Stimulated activated CD4-positive, alpha-beta T cell treated with anti-CD3 and anti-CD28 coated beads, Interleukin-12 subunit alpha, Interleukin-12 subunit beta, amount 100 ng/mL, for 4 hours (primary cell): ENCODE results near the gene GSDME.
A peak's percentile ranks its signal among the peaks of the same experiment; 100 is the strongest.
"Not testable (repeated sequence)": the region's sequence is repeated elsewhere in the genome, so short reads cannot be mapped to it uniquely, and the experiment has no call there.

Experiments used
- DNase-seq: peaks from one replicate; pipeline ENCODE4 v3.0.0-alpha.2; 2020

Gene GSDME

GRCh38 chr7:24739306-24739705, 18.0 kb downstream of the GSDME start:
- DNase-seq, result no peak

DNA sequence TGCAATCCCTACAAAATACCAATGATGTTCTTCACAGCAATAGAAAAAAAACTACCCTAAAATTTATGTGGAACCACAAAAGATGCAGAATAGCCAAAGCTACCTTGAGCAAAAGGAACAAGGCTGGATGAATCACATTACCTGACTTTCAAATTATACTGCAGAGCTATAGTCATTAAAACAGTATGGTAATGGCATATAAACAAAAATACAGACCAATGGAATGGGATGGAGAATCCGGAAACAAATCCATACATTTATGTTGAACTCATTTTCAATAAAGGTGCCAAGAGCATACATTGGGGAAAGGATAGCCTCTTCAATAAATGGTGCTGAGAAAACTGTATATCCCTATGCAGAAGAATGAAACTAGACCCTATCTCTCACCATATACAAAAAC, 18.7 kb downstream of the GSDME start:
- DNase-seq, result no peak

DNA sequence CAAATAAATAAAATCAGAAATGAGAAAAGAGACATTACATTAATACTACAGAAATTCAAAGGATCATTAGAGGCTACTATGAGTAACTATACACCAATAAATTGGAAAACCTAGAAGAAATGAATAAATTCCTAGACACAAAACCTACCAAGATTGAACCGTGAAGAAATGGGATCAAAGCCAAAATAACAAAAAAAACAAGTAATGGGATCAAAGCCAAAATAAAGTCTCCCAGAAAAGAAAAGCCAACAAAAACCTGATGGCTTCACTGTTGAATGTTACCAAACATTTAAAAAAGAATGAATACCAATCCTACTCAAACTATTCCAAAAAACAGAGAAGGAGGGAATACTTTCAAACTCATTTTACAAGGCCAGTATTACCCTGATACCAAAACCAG, 20.0 kb downstream of the GSDME start:
- DNase-seq, result no peak

GRCh38 chr7:24735594-24735993, 21.7 kb downstream of the GSDME start:
- DNase-seq, result not testable (repeated sequence)

DNA sequence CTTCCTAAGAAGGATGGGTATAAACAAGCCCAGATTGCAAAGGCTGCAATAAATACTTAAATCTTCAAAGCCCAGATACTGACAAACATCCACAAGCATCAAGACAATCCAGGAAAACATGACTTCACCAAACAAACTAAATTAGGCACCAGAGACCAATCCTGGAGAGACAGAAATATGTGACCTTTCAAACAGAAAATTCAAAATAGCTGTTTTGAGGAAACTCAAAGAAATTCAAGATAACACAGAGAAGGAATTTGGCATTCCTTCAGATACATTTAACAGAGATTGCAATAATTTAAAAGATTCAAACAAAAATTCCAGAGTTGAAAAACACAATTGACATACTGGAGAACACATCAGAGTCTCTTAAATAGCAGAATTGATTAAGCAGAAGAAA, 23.0 kb downstream of the GSDME start:
- no peak for DNase-seq

DNA sequence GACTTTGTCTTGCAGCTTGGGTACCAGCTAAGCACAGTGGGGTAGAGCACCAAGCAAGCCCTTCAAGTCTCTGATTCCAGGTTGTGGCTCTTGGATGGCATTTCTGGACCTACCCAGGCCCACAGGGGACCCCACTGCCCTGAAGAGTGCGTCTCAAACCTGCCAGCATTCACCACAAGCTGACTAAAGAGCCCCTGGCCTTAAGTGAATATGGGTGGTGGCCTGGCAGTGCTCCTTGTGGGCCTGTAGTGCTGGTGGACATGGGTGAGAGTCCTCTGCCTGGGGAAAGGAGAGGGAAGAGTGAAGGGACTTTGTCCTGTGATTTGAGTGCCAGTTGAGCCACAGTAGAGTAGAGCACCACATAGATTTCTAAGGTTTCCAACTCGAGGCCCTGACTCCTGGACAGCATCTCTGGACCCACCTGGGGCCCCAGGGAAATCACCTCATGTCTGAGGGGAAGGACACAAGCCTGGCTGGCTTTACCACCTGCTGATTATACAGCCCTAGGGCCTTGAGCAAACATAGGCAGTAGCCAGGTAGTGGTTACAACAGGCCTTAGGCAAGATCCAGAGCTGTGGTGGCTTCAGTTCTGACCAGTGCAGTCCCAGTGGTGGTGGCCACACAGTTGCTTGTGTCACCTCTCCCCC, 23.7 kb downstream of the GSDME start:
- no peak for DNase-seq

DNA sequence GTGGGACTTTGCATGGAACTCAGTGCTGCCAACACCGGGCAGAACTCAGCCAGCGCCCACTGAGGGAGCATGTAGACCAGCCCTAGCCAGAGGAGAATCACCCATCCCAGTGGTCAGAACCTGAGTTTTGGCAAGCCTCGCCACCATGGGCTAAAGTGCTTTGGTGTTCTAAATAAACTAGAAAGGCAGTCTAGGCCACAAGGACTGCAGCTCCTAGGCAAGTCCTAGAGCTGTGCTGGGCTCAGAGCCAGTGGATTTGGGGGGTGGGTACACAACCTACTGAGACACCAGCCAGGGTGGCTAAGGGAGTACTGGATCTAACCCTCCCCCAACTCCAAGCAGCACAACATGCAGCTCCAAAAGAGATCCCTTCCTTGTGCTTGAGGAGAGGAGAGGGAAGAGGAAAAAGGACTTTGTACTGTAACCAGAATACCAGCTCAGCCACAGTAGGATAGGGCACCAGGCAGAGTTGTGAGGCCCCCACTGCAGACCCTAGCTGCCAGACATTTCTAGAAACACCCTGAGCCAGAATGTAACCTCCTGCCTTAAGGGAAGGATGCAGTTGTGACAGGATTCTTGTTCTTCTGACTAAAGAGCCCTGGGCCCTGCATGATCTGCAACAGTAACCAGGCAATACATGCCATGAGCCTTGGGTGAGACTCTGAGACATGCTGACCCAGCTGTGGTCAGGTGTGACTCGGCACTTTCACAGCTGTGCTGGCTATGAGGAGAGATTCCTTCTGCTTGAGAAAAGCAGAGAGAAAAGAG, 24.4 kb downstream of the GSDME start:
- DNase-seq, result no peak

GRCh38 chr7:24731313-24731712, 26.0 kb downstream of the GSDME start:
- DNase-seq, result no peak

GRCh38 chr7:24730018-24730369, 27.3 kb downstream of the GSDME start:
- DNase-seq, result no peak

- no peak for DNase-seq
These were observed 27.8 kb downstream of the GSDME start for GRCh38 chr7:24729365-24730017.

DNA sequence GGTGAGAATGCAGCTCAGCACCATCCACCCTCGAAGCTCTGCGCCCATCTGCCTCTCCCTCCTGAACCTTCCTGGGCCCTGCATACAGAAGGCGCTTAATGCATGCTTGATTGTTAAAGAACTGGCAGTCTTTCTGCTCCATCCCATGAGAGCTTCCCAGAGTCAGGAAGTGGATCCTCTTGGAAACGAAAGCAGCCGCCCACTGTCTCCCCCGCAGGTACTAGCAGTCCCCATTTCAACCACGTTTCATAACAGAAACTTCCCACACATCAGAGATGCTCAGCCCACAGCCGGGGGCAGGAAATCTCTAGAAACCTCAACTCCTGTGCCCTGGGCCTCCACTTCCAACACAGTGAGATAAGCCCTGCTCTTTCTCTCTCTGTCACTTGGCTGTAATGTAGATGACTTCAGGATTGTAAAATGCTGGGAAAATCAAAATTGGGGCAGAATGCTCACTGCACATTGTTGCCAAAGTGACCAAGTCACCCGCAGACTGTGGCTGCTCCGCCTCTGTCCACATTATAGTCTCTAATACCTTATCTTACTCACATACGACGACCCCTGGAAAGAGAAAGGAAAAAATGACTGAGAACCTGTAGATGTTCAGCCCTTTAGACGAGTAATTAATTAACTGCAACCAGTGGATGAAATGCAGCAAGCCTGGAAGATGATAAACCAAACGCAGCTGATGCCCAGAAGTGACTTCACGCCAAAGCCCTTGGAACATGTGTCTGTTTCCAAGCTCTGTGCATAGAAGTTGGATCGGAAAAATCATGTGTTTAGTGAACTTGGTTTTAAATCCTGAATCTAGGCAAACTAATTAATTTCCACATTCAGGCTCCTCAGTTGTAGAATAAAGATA, 28.5 kb downstream of the GSDME start:
- DNase-seq, result peak; percentile 21

GRCh38 chr7:24728121-24728500, 29.2 kb downstream of the GSDME start:
- DNase-seq, result no peak

DNA sequence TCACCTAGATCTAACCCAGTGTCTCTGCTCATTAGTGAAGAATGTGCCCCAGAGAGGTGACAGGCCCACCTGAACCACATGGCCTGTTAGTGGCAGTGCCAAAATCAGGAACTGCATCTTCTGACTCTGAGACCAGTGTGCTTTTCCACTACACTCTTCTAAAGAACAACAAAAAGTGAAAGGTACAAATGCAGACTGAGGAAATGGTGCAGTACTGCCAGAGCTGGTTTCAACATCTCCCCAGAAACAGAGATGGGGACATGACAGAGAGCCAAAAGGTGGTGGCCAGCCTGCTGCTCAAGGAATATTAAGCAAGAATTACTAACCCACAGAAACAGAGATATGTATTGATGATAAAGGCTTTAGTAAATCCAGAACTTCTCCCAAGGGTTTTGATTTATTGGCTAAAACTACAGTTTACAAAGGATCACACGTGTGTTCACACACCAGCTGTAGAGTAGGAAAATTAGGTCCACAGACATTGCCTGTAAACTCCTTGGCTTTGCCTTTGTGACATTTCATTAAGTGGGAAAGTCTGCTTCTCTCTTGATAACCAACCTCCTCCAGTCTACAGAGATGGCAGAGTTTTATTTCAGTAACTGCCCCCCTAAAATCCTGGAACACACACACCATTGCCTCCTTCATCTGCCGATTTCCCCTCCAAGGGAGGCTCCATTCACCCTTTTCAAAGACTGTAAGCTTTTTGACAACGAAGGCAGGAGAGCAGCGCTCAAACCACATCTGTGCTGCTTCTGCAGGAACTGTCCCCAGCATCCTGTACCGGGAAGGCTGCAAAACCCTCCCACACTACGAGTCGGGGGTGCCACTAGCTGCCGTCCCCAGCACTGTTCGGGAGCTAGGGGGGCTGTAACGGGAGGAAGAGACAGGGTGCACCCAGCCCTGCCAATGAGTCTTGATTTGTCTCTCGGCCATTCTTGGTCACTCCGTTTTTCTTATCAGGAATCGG, 29.8 kb downstream of the GSDME start:
- DNase-seq, result no peak

DNA sequence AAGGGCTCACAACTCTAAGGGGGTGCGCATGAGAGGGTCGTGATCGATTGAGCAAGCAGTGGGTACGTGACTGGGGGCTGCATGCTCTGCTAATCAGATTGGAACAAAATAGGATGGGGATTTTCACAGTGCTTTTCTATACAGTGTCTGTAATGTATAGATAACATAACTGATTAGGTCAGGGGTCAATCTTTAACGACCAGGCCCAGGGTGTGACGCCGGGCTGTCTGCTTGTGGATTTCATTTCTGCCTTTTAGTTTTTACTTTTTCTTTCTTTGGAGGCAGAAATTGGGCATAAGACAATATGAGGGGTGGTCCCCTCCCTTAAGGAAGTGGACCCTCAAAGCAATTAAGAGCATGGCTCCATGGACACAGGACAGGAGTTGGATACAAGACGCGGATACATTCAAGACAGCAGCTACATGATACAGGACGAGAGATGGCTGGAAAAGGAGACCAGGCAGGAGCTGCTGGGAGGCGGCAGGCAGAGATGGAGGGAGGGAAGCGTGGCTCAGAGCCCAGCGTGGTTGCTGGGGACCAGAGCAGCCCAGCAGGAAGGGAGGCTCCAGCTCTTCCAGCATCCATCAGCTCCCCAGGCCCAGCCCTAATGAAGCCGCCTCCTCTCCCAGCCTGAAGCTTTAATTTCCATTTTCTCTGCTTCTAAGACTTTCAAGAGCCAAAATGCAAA, 31.6 kb downstream of the GSDME start:
- DNase-seq, result no peak

- no peak for DNase-seq
These were observed 32.6 kb downstream of the GSDME start for GRCh38 chr7:24724451-24725190.

GRCh38 chr7:24723178-24723530, 34.1 kb downstream of the GSDME start:
- no peak for DNase-seq

DNA sequence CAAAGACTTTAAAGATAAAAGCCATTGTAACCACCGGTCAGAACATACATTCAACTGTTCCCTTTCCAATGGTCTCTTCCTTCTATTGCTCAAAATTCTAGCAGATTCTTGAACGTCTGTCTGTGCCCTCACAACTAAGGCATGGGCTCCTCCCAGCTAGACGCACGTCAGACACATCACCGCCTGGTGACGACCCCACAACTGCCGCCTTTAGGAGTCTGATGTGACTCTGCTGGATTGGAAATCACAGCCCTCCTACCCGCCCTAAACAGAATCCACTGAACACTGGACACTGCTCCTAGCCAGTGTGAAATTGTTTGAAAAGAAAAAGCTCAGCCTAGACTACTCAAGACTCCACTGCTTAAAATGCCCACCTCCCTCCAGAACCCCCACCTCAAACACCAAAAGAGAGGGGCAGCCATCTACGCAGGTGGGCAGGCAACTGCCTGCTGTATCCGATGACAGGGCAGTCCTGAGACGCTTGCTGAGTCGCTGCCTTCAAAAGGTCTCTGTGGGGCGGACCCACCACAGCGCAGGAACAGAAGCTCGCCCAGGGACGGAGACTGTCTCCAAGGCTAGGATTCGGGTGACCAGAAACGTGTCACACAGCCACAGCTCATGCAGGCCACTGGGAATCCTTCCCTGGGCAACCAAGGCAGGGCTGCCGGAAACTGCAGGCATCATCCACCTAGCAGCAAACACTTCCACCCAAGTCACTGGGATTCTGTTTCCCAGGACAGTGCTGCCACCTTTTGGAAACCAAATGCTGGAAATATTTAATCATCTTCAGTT, 34.7 kb downstream of the GSDME start:
- DNase-seq, result no peak

GRCh38 chr7:24721481-24722001, 35.7 kb downstream of the GSDME start:
- DNase-seq, result no peak

DNA sequence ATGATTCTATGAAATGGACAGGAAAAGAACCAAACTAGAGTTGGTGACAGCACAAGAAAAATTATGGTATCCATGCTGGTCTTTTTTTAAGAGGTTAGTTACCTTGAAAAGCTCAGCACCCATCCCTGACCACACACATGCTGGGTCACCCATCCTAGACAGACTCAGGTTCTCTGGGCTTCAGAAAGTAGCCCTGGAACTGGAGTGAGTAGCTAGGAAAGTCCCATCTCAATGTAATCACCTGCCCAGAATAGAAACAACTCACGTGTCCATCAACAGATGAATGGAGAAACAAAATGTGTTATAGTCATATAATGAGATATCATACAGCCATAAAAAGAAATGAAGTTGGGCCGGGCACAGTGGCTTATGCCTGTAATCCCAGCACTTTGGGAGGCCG, 37.0 kb downstream of the GSDME start:
- no peak for DNase-seq
